CD14-positive monocyte (primary cell): ENCODE measurements around the gene SYNPO. TPM values are rescaled to one million over a fixed set of nuclear protein-coding genes. Genes with fewer than 3 reads are reported as not detected.

Experiments used
- DNase-seq, 3 donors: peaks; one replicate each; pipeline ENCODE4 v3.0.0-alpha.2; 2011 to 2022
- H2AFZ ChIP-seq: 2 replicates; pipeline ENCODE4 v1.6.0; 2012; ENCODE audit warnings: mild to moderate bottlenecking, low read depth, low read length, inconsistent platforms; ENCODE audit not compliant: insufficient read depth, poor library complexity, severe bottlenecking
- H3K27ac ChIP-seq, 2 donors: 1 replicate in 1 of 2; 2 replicates in 1 of 2; pipeline ENCODE4 v1.5.1; 2012 to 2013; ENCODE audit warnings: low read length in 2 of 2, control low read depth in 1 of 2, inconsistent platforms in 1 of 2, low read depth in 1 of 2, mild to moderate bottlenecking in 1 of 2
- H3K27me3 ChIP-seq, 2 donors: one replicate each; pipeline versions ENCODE4 v1.6.0 to v1.6.1; 2011 to 2013; ENCODE audit warnings: low read length in 2 of 2; ENCODE audit not compliant: control insufficient read depth in 2 of 2, insufficient read depth in 2 of 2
- H3K36me3 ChIP-seq, 2 donors: replicated peaks in 1 of 2; 1 replicate in 1 of 2; 2 replicates in 1 of 2; pipeline versions ENCODE4 v1.5.1 to v1.6.1; 2012 to 2013; ENCODE audit warnings: low read length in 2 of 2, control low read depth in 1 of 2, inconsistent platforms in 1 of 2, mild to moderate bottlenecking in 1 of 2; ENCODE audit not compliant: insufficient read depth in 2 of 2, control insufficient read depth in 1 of 2
- H3K4me1 ChIP-seq, 2 donors: 1 replicate in 1 of 2; 2 replicates in 1 of 2; pipeline versions ENCODE4 v1.5.1 to v1.6.1; 2012 to 2013; ENCODE audit warnings: low read length in 2 of 2, control low read depth in 1 of 2, inconsistent platforms in 1 of 2, mild to moderate bottlenecking in 1 of 2, moderate library complexity in 1 of 2; ENCODE audit not compliant: insufficient read depth in 2 of 2, control insufficient read depth in 1 of 2
- H3K4me2 ChIP-seq: replicated peaks from 2 replicates; pipeline ENCODE3; 2012; ENCODE audit warnings: low read length, moderate library complexity, mild to moderate bottlenecking; ENCODE audit not compliant: poor library complexity, severe bottlenecking; ENCODE audit errors: extremely low read depth
- H3K4me3 ChIP-seq, 3 experiments: fragments of 200-600 bp in 1 of 3; sonication (generic) in 1 of 3; replicated peaks in 1 of 3; 1 replicate in 2 of 3; 2 replicates in 1 of 3; pipeline ENCODE4 v1.5.1; 2011 to 2013; ENCODE audit warnings: low read length in 3 of 3, mild to moderate bottlenecking in 3 of 3, control low read depth in 2 of 3, low read depth in 2 of 3, inconsistent platforms in 1 of 3, moderate library complexity in 1 of 3
- H3K79me2 ChIP-seq: 2 replicates; pipeline ENCODE4 v1.6.0; 2012; ENCODE audit warnings: mild to moderate bottlenecking, control low read depth, inconsistent platforms, low read length, moderate library complexity; ENCODE audit not compliant: insufficient read depth
- H3K9ac ChIP-seq: 2 replicates; pipeline ENCODE4 v1.6.0; 2017; ENCODE audit warnings: low read length, mild to moderate bottlenecking; ENCODE audit not compliant: insufficient read depth, poor library complexity, severe bottlenecking
- H3K9me3 ChIP-seq, 2 donors: replicated peaks in 1 of 2; 1 replicate in 1 of 2; 2 replicates in 1 of 2; pipeline versions ENCODE4 v1.5.1 to v1.6.1; 2012 to 2013; ENCODE audit warnings: low read length in 2 of 2, control low read depth in 1 of 2; ENCODE audit not compliant: control insufficient read depth in 1 of 2, insufficient read depth in 1 of 2
- H4K20me1 ChIP-seq: 2 replicates; pipeline ENCODE4 v1.6.0; 2012; ENCODE audit warnings: mild to moderate bottlenecking, low read length, control low read depth, moderate library complexity; ENCODE audit not compliant: insufficient read depth
- H3K27ac Mint-ChIP-seq, 7 donors: one replicate each; pipeline ENCODE4 v1.8.0; 2020; ENCODE audit warnings: mild to moderate bottlenecking in 7 of 7, mixed read lengths in 7 of 7, moderate library complexity in 6 of 7, inconsistent platforms in 2 of 7
- H3K27me3 Mint-ChIP-seq, 3 donors: one replicate each; pipeline ENCODE4 v1.8.0; 2021 to 2022; ENCODE audit warnings: low read depth in 3 of 3, mild to moderate bottlenecking in 3 of 3, mixed read lengths in 3 of 3, moderate library complexity in 3 of 3, inconsistent platforms in 1 of 3
- H3K36me3 Mint-ChIP-seq, 2 donors: one replicate each; pipeline ENCODE4 v1.8.0; 2020; ENCODE audit warnings: mixed read lengths in 2 of 2, inconsistent platforms in 1 of 2, mild to moderate bottlenecking in 1 of 2
- H3K4me1 Mint-ChIP-seq: one replicate; pipeline ENCODE4 v1.8.0; 2020; ENCODE audit warnings: mild to moderate bottlenecking, mixed read lengths
- H3K4me3 Mint-ChIP-seq, 2 donors: one replicate each; pipeline ENCODE4 v1.8.0; 2020; ENCODE audit warnings: mild to moderate bottlenecking in 2 of 2, mixed read lengths in 2 of 2, moderate library complexity in 1 of 2
- H3K9me3 Mint-ChIP-seq, 7 donors: one replicate each; pipeline ENCODE4 v1.8.0; 2020 to 2022; ENCODE audit warnings: mixed read lengths in 7 of 7, mild to moderate bottlenecking in 6 of 7, moderate library complexity in 6 of 7, inconsistent platforms in 2 of 7
- WGBS: methylation state at CpG from one replicate; pipeline ENCODE4 v1.1.5; 2013; ENCODE audit warnings: missing lambda C conversion rate; ENCODE audit not compliant: insufficient coverage; 5-methylcytosine and 5-hydroxymethylcytosine counted together
- intact Hi-C, 2 donors: fragments of 100-400 bp; cut with micrococcal nuclease; formaldehyde crosslinking; loops; one replicate each; pipeline versions ENCODE4 v1.15.0 to v1.15.1; 2023
- polyA plus RNA-seq, 3 donors: library from polyadenylated mRNA; depleted of rRNA in 1 of 3; unstranded in 2 of 3; stranded (reverse) in 1 of 3; fragments of 300-500 nt in 2 of 3; fragments of >200 nt in 1 of 3; fragmentation: Illumina TruSeq in 2 of 3; gene quantifications; 1 replicate in 2 of 3; 2 replicates in 1 of 3; pipeline ENCODE4 v1.2.3, GENCODE V29; 2012 to 2021
- TF ChIP-seq, protein P1 (sequence below): fragments of 200-600 bp; IDR thresholded peaks from one replicate; pipeline ENCODE4 v1.8.0; 2022; ENCODE audit warnings: antibody characterized with exemption, mild to moderate bottlenecking

Gene SYNPO
- polyA plus RNA-seq, 3 donors, result not detected

DNA sequence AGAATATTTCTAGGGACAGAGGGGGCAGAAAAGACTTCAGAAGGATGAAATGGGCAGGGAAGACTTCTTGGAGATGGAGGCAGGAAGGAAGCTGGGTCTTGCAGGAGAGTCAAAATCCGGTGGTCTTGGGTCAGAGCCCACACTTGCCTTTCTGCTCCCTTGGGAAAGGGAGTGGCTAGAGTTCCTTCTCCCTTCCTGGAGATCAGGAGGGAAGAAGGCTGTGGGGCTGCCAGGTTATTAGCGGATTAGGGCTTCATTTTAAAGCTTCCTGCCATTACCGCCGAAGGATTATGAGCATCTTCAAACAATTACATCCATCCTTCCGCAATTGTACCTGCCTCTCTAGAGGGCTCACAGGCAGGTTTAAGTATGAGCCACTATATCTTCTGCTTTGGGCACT, 19.2 kb upstream of the SYNPO start:
- Histone ChIP-seq H3K9me3 (no peaks in the 10 kb centered on the region), H3K4me1 (peaks cover 15 to 19% of the 10 kb centered on the region in 2 donors), H3K4me3 (no peak overlapping the region), H2AFZ (no peak overlapping the region), H3K9ac (no peak overlapping the region), H3K79me2 (no peaks in the 10 kb centered on the region), H3K4me2 (no peak overlapping the region), H3K36me3 (no peaks in the 10 kb centered on the region), H3K27ac (no peak overlapping the region), H3K27me3 (peaks cover 11 to 28% of the 10 kb centered on the region in 2 donors), H4K20me1 (no peaks in the 10 kb centered on the region)
- H3K9me3 Mint-ChIP-seq, result peaks cover 0 to 5% (median 4%) of the 10 kb centered on the region in 7 donors
- TF ChIP-seq, protein P1, sequence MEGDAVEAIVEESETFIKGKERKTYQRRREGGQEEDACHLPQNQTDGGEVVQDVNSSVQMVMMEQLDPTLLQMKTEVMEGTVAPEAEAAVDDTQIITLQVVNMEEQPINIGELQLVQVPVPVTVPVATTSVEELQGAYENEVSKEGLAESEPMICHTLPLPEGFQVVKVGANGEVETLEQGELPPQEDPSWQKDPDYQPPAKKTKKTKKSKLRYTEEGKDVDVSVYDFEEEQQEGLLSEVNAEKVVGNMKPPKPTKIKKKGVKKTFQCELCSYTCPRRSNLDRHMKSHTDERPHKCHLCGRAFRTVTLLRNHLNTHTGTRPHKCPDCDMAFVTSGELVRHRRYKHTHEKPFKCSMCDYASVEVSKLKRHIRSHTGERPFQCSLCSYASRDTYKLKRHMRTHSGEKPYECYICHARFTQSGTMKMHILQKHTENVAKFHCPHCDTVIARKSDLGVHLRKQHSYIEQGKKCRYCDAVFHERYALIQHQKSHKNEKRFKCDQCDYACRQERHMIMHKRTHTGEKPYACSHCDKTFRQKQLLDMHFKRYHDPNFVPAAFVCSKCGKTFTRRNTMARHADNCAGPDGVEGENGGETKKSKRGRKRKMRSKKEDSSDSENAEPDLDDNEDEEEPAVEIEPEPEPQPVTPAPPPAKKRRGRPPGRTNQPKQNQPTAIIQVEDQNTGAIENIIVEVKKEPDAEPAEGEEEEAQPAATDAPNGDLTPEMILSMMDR, result no peak
- H3K36me3 Mint-ChIP-seq, result peaks cover 0 to 7% of the 10 kb centered on the region in 2 donors
- WGBS, result 95% methylated on average over 4 of the region's 5 CpGs
- no peak overlapping the region for H3K4me3 Mint-ChIP-seq
- H3K27me3 Mint-ChIP-seq, result peaks cover 11 to 36% (median 21%) of the 10 kb centered on the region in 3 donors
- intact Hi-C loops, result no loop called here
- no peak for DNase-seq
- H3K27ac Mint-ChIP-seq, result no peak overlapping the region
- peaks cover 17% of the 10 kb centered on the region for H3K4me1 Mint-ChIP-seq

DNA sequence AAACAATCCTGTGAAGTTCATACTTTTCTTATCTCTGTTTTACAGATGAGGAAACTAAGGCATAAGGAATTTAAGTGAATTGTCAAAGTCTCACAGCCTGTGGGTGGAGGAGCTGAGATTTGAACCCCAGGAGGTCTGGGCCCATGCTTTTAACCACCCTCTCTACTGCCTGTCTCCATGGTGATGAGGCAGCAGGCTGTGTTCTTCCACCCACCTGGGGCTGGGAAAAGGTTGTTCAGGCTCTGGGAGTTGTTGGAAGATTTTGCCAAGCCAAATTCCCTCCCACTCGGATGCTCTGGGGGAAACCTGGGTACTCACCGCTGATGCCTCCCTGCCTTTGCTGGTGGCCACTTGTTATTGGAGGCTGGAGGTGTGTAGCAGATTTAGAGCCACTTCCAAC, 18.3 kb upstream of the SYNPO start:
- Histone ChIP-seq H4K20me1 (no peaks in the 10 kb centered on the region), H3K79me2 (no peaks in the 10 kb centered on the region), H3K9ac (no peak overlapping the region), H3K9me3 (no peaks in the 10 kb centered on the region), H3K4me3 (no peak overlapping the region), H3K36me3 (no peaks in the 10 kb centered on the region), H3K4me2 (no peak overlapping the region), H2AFZ (no peak overlapping the region), H3K4me1 (peaks cover 15 to 19% of the 10 kb centered on the region in 2 donors), H3K27me3 (peaks cover 11 to 29% of the 10 kb centered on the region in 2 donors), H3K27ac (no peak overlapping the region)
- H3K4me1 Mint-ChIP-seq, result peaks cover 17% of the 10 kb centered on the region
- DNase-seq, result no peak
- TF ChIP-seq, protein P1, result no peak
- peaks cover 0 to 7% of the 10 kb centered on the region in 2 donors for H3K36me3 Mint-ChIP-seq
- peaks cover 0 to 5% (median 4%) of the 10 kb centered on the region in 7 donors for H3K9me3 Mint-ChIP-seq
- no peak overlapping the region for H3K4me3 Mint-ChIP-seq
- WGBS, result 94% methylated on average over 2 of the region's 2 CpGs
- H3K27ac Mint-ChIP-seq, result no peak overlapping the region
- peaks cover 12 to 36% (median 21%) of the 10 kb centered on the region in 3 donors for H3K27me3 Mint-ChIP-seq
- intact Hi-C loops, result no loop called here
